WTC11 (cell line): Measurements from ENCODE around the gene IKBKE. TPM values are rescaled to one million over a fixed set of nuclear protein-coding genes. Genes with fewer than 3 reads are reported as not detected.

Experiments
- ATAC-seq: fragments of 200-7000 bp; cut with Tn5 transposase; 2 replicates; pipeline ENCODE4 v1.10.0; 2021; ENCODE audit warnings: mild to moderate bottlenecking, moderate library complexity
- CTCF ChIA-PET: fragments of 300-600 bp; sonication (Branson Sonifier 250); formaldehyde crosslinking; loops from one replicate; lab custom pipeline; 2021; ENCODE audit warnings: antibody characterized with exemption; lab: Charles Lee
- POLR2A ChIA-PET: fragments of 350-600 bp; sonication (Branson Sonifier 250); formaldehyde crosslinking; loops from one replicate; lab custom pipeline; 2021; ENCODE audit warnings: antibody characterized with exemption; lab: Charles Lee
- DNase-seq: peaks from one replicate; pipeline ENCODE4 v3.0.0; 2021; ENCODE audit warnings: low spot score
- H3K27ac Mint-ChIP-seq: 2 replicates; pipeline ENCODE4 v1.8.0; 2021; ENCODE audit warnings: mixed read lengths
- H3K27me3 Mint-ChIP-seq: 2 replicates; pipeline ENCODE4 v1.8.0; 2021; ENCODE audit warnings: low read depth, mild to moderate bottlenecking, moderate library complexity, mixed read lengths
- H3K36me3 Mint-ChIP-seq: 2 replicates; pipeline ENCODE4 v1.8.0; 2021; ENCODE audit warnings: mixed read lengths
- H3K4me1 Mint-ChIP-seq: 2 replicates; pipeline ENCODE4 v1.8.0; 2022; ENCODE audit warnings: mixed read lengths
- H3K4me3 Mint-ChIP-seq: 2 replicates; pipeline ENCODE4 v1.8.0; 2021; ENCODE audit warnings: mild to moderate bottlenecking, moderate library complexity, mixed read lengths
- H3K9me3 Mint-ChIP-seq: 2 replicates; pipeline ENCODE4 v1.8.0; 2021; ENCODE audit warnings: mixed read lengths
- ARID4B ChIP-seq: sonication (generic); formaldehyde crosslinking; IDR thresholded peaks from 2 replicates; pipeline ENCODE4 v1.8.0; 2023; ENCODE audit warnings: missing genetic modification reagents, mild to moderate bottlenecking, borderline replicate concordance
- ATF1 ChIP-seq: sonication (generic); formaldehyde crosslinking; IDR thresholded peaks from 2 replicates; pipeline ENCODE4 v1.8.1; 2023; ENCODE audit warnings: mild to moderate bottlenecking, moderate library complexity, missing genetic modification reagents
- ATF3 ChIP-seq: sonication (generic); formaldehyde crosslinking; conservative IDR thresholded peaks from 2 replicates; pipeline ENCODE4 v1.8.1; 2022; ENCODE audit warnings: mild to moderate bottlenecking, missing genetic modification reagents
- CREB1 ChIP-seq: sonication (generic); formaldehyde crosslinking; IDR thresholded peaks from 2 replicates; pipeline ENCODE4 v1.8.0; 2023; ENCODE audit warnings: mild to moderate bottlenecking, missing genetic modification reagents
- E2F1 ChIP-seq: sonication (generic); formaldehyde crosslinking; IDR thresholded peaks from 2 replicates; pipeline ENCODE4 v1.8.0; 2022; ENCODE audit warnings: mild to moderate bottlenecking, missing genetic modification reagents
- E2F4 ChIP-seq: sonication (generic); formaldehyde crosslinking; IDR thresholded peaks from 2 replicates; pipeline ENCODE4 v1.8.1; 2022; ENCODE audit warnings: low read depth, mild to moderate bottlenecking, moderate library complexity, missing genetic modification reagents, borderline replicate concordance
- ELF4 ChIP-seq: sonication (generic); formaldehyde crosslinking; IDR thresholded peaks from 2 replicates; pipeline ENCODE4 v1.8.1; 2022; ENCODE audit warnings: low read depth, mild to moderate bottlenecking, moderate library complexity, missing genetic modification reagents
- FOXP4 ChIP-seq: sonication (generic); formaldehyde crosslinking; IDR thresholded peaks from 2 replicates; pipeline ENCODE4 v1.8.0; 2022; ENCODE audit warnings: mild to moderate bottlenecking, missing genetic modification reagents
- GTF2I ChIP-seq: fragments of 250-450 bp; sonication (Bioruptor Pico); conservative IDR thresholded peaks from 2 replicates; pipeline ENCODE4 v1.4.0; 2021; ENCODE audit warnings: mild to moderate bottlenecking
- KAT7 ChIP-seq: sonication (generic); formaldehyde crosslinking; IDR thresholded peaks from 2 replicates; pipeline ENCODE4 v1.8.1; 2023; ENCODE audit warnings: missing genetic modification reagents, mild to moderate bottlenecking, borderline replicate concordance
- MAX ChIP-seq: sonication (generic); formaldehyde crosslinking; IDR thresholded peaks from 2 replicates; pipeline ENCODE4 v1.8.0; 2022; ENCODE audit warnings: mild to moderate bottlenecking, missing genetic modification reagents
- NFATC4 ChIP-seq: fragments of 250-450 bp; sonication (Bioruptor Pico); IDR thresholded peaks from 2 replicates; pipeline ENCODE4 v1.9.0; 2021; ENCODE audit warnings: mild to moderate bottlenecking
- SOX15 ChIP-seq: fragments of 250-450 bp; sonication (Bioruptor Pico); IDR thresholded peaks from 2 replicates; pipeline ENCODE4 v1.9.0; 2021; ENCODE audit warnings: mild to moderate bottlenecking
- USF2 ChIP-seq: sonication (generic); formaldehyde crosslinking; IDR thresholded peaks from 2 replicates; pipeline ENCODE4 v1.8.1; 2023; ENCODE audit warnings: mild to moderate bottlenecking, missing genetic modification reagents, moderate library complexity
- ZBTB43 ChIP-seq: sonication (generic); formaldehyde crosslinking; IDR thresholded peaks from 2 replicates; pipeline ENCODE4 v1.8.1; 2023; ENCODE audit warnings: mild to moderate bottlenecking, missing genetic modification reagents
- ZMAT4 ChIP-seq: fragments of 250-450 bp; sonication (Bioruptor Pico); IDR thresholded peaks from 2 replicates; pipeline ENCODE4 v1.9.0; 2021; ENCODE audit warnings: mild to moderate bottlenecking
- ZNF232 ChIP-seq: sonication (generic); formaldehyde crosslinking; IDR thresholded peaks from 2 replicates; pipeline ENCODE4 v1.8.0; 2022; ENCODE audit warnings: mild to moderate bottlenecking, missing genetic modification reagents
- ZNF263 ChIP-seq: sonication (generic); formaldehyde crosslinking; IDR thresholded peaks from 2 replicates; pipeline ENCODE4 v1.8.1; 2022; ENCODE audit warnings: low read depth, mild to moderate bottlenecking, moderate library complexity, missing genetic modification reagents
- ZSCAN18 ChIP-seq: fragments of 250-450 bp; sonication (Bioruptor Pico); IDR thresholded peaks from 2 replicates; pipeline ENCODE4 v2.1.2; 2022; ENCODE audit warnings: mild to moderate bottlenecking, moderate library complexity
- total RNA-seq: library from RNA; stranded (reverse); gene quantifications from 3 replicates; pipeline ENCODE4 v1.2.3, GENCODE V29; 2021

Gene IKBKE
- total RNA-seq, 1 experiment from 2014 or later = 8.1 TPM

GRCh38 chr1:206503591-206504362, 33.5 kb downstream of the IKBKE start:
- Mint-ChIP-seq H3K27me3 (peaks cover 52% of the 10 kb centered on the region), H3K27ac (no peak overlapping the region)
- POLR2A ChIA-PET = no interaction called here
- TF ChIP-seq FOXP4 (CRISPR knock-in tag) = no peak
- TF ChIP-seq GTF2I = no peak
- no peak for TF ChIP-seq ZMAT4 (CRISPR knock-in tag)
- no peak for TF ChIP-seq ZNF232
- no peak for TF ChIP-seq ATF3 (CRISPR knock-in tag)
- TF ChIP-seq, all 79 proteins: peak for 0
- no peak overlapping the region for H3K4me3 Mint-ChIP-seq
- DNase-seq (no peak), ATAC-seq (no peak)
- CTCF ChIA-PET = interaction anchor here (0.7 to 2.1 kb wide), 9 partner anchors 9 to 127 kb away, joined by 3 to 11 read pairs (median 4); no protein-coding TSS in a partner anchor
- no peaks in the 10 kb centered on the region for H3K36me3 Mint-ChIP-seq
- peaks cover 10% of the 10 kb centered on the region; the same call in 1 of the 2 replicates for H3K4me1 Mint-ChIP-seq
- no peaks in the 10 kb centered on the region for H3K9me3 Mint-ChIP-seq

GRCh38 chr1:206504363-206504713, 34.1 kb downstream of the IKBKE start:
- Mint-ChIP-seq H3K27me3 (peaks cover 57% of the 10 kb centered on the region), H3K4me3 (no peak overlapping the region), H3K36me3 (no peaks in the 10 kb centered on the region), H3K4me1 (peaks cover 9% of the 10 kb centered on the region; the same call in 1 of the 2 replicates), H3K9me3 (no peaks in the 10 kb centered on the region), H3K27ac (no peak overlapping the region)
- DNase-seq = no peak
- ChIA-PET POLR2A (no interaction called here), CTCF (interaction anchor here (1.0 to 2.1 kb wide), 5 partner anchors 11 to 40 kb away, joined by 3 to 11 read pairs (median 6); no protein-coding TSS in a partner anchor)
- no peak for ATAC-seq
- TF ChIP-seq NFATC4 (CRISPR knock-in tag) (no peak), ZBTB43 (CRISPR knock-in tag) (no peak), ATF1 (no peak), CREB1 (no peak), E2F1 (CRISPR knock-in tag) (no peak), GTF2I (no peak), ZNF263 (CRISPR knock-in tag) (no peak), SOX15 (no peak), ZSCAN18 (no peak), ARID4B (no peak), USF2 (no peak), ATF3 (CRISPR knock-in tag) (no peak), MAX (CRISPR knock-in tag) (no peak), KAT7 (no peak), E2F4 (CRISPR knock-in tag) (no peak), ELF4 (no peak)
